ENCODE results near the gene SULT1B1.
"Not testable (repeated sequence)": the region's sequence is repeated elsewhere in the genome, so short reads cannot be mapped to it uniquely, and the experiment has no call there.

Gene SULT1B1

DNA sequence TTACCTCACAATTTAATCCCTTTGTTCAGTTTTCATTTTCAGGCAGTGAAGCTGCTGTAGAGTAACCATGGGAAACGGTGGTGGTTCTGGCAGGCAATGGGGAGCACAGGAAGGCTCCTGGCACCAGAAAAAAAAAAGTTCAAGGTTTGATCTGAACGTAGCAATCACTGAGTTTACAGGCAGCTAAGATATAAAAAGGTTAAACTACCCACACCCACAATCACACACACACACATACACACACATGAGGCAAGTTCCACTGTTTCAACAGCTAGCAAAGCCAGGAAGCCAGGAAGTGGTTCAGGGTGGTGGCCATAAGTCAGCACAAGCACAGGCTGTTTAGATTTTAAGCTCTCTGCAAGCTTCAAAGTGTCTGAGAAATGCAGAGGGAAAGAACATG is at the start of gene SULT1B1:
Gene SULT1B1 (minus strand): TSS at position 166 of the 400 bp plus-strand sequence. CDS start 5,403 bp downstream, outside the sequence.
- DNase-seq (ENCODE audit: low spot score) = no peak

DNA sequence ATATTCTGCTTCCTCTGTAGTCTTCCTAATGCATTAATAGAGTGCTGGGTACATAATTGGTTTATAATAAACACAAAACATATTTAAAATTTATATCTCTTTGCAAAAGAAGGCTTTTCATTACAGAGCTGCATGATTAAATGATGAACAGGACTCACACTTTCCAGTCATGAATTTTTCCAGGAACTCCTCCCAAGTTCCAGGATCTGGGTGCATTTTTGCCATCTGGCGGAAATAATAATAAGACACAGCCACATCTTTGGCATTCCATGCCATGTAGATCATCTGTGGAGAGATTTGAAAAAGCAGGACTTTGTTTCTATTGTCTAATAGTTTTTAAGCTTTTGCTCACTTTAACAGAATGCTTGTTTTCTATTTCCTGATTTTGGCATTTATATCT is 40.2 kb upstream of the SULT1B1 start:
- DNase-seq (ENCODE audit: low spot score) = no peak

DNA sequence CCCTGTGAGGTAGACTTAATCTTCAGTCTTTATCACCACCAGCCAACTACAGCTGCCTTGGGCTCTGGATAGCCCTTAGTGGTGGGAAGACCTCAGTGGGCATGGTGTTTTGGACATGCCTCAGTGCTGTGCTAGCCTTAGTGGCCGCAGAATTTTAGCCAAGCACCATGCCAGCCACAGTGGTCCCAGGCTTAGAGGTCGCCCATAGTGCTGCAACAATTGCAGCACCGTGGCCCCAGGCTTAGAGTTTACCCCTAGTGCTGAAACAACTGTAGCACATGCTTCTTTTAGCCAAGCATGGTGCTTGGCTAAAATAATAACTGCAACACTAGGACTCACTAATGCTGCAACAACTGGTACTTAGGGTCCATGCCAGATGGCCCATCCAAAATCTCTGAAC is 38.9 kb upstream of the SULT1B1 start:
- no peak for DNase-seq (ENCODE audit: low spot score)

DNA sequence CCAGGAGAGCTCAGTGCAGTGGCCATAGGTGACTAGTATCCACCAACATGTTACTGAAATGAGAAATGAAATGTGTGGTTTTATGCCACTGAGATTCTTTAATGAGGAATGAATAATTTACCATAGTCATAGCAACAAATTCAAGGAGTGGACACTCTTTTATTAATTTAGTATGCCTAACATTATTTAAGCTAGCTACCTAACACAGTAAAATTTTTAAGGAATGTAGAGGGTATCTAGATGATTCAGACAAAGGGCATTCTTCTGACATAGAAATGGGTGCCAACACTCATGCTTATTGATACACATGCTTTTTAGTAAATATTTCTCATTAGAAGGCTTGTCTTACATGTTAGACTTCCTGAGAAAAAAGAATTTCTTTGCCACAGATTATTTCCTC is 33.3 kb upstream of the SULT1B1 start:
- DNase-seq (ENCODE audit: low spot score) = no peak

GRCh38 chr4:69787879-69788278 is 27.5 kb upstream of the SULT1B1 start:
- DNase-seq (ENCODE audit: low spot score) = peak; percentile 28

- DNase-seq (ENCODE audit: low spot score) = no peak
Measured at GRCh38 chr4:69786547-69786946, 26.1 kb upstream of the SULT1B1 start.

DNA sequence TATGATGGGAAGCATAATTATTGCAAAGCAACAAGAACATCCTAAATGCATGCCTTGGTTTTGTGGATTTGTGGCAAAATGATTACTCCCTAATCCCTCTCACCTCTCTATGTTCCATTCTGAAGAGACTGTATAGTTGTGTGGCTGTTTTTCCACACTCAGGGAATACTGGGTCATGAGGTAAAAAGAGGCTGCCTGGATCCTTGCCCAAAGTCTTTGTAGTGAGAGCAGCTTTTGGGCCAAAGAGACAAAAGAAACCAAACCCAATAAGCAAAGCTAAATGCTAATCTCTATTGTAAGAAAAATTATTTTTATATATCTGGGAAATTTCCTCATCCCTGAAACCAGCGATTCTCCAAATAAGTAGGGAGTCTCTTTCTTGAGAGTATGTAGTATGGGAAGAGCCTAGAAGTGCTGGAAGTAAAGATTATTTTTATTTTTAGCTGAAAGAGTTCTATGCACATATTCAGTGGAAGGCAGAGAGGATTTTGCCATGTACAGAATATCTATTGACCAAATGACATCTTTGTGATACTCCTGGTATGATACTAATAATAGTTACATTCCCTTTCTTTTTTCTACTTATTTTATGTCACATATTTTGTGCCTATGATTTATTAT is 24.9 kb upstream of the SULT1B1 start:
- DNase-seq (ENCODE audit: low spot score) = no peak

DNA sequence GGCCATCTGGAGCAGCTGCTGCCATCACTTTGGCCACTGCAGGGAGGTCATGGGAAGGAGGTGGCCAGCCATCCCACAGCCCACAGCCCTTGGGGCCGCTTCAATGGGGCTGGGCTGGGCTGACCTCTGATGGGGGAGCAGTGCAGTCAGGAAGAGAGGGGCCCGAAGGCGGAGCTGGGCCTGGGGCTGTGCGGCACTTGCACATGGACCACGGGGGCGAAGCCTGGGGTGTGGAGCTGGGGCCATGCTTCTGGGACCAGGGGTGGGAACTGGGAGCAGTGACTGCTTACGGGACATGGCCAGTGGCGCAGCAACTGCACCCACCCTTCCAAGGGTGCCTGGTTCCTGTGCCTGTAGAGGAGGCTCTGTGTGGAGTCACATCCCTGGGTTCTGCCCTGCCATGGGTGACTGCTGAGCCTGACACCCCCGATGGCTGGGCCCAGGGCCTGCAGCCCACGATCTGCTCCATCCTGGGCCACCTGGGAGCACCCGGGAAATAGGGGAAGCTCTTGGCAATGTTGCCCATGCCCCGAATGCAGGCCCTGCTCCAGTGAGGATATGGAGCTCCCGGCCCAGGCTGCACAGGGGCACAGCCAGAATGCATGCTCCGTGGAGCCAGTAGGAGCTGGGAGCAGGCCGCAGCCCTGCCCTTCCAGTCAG is 22.4 kb upstream of the SULT1B1 start:
- no peak for DNase-seq (ENCODE audit: low spot score)

GRCh38 chr4:69781458-69782418 is 21.3 kb upstream of the SULT1B1 start:
- DNase-seq (ENCODE audit: low spot score) = no peak

- no peak for DNase-seq (ENCODE audit: low spot score)
Measured at GRCh38 chr4:69780141-69780540, 19.7 kb upstream of the SULT1B1 start.

DNA sequence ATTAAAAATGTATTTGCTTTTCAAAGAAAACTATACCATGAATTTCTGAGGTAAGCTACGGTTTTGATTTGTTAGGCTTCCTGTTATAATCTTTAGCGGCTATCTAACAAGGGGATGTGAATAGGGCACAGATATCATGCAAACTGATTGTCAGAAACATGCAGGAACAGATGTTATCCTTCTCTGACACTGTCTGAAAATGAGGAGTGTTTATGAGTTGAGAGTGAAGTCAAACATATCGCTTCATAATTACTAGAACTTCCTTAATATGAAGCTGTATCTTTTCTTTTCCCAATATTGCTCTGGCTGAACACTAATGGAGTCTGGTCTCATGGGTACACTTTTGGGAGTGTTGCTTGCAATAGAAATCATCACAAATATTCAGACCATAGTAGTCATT is 16.3 kb upstream of the SULT1B1 start:
- DNase-seq (ENCODE audit: low spot score) = no peak

DNA sequence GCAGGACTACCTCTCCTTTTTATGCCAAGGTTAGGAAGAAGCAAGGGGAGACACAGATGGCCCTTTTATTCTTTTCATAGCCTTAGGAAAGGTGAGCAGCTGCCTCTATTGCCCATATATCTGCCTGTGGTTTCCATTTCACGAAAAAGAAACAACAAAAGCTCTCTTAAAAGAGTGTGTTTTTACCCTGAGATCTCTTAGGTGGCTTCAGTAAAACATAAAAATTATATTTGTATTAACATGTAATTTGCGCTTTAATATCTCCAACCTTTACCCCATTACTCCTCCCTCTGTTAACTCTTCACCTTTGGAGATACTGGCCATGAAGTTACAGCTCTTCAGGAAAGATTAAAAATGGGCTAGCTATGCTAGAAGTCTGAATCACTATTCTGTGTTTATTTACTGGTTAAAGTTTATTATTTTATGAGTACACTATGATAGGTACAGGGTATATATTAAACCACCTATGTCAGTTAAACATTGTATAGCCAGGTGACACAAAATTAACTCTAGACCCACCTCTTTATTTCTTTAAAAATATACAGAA is 15.0 kb upstream of the SULT1B1 start:
- no peak for DNase-seq (ENCODE audit: low spot score)

DNA sequence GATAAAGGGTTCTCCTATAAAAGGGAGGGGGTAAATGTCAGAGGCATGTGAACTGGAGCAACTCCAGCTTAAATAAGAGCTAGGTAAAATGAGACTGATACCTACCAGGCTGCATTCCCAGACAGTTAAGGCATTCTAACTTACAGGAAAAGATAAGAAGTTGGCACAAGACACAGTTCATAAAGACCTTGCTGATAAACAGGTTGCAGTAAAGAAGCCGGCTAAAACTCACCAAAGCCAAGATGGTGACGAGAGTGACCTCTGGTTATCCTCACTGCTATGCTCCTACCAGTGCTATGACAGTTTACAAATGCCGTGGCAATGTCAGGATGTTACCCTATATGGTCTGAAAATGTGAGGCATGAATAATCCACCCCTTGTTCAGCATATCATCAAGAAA is 13.1 kb upstream of the SULT1B1 start:
- DNase-seq (ENCODE audit: low spot score) = no peak

- not testable (repeated sequence) for DNase-seq (ENCODE audit: low spot score)
Measured at GRCh38 chr4:69768554-69768953, 8.1 kb upstream of the SULT1B1 start.

- no peak for DNase-seq (ENCODE audit: low spot score)
Measured at GRCh38 chr4:69765751-69766150, 5.3 kb upstream of the SULT1B1 start.

DNA sequence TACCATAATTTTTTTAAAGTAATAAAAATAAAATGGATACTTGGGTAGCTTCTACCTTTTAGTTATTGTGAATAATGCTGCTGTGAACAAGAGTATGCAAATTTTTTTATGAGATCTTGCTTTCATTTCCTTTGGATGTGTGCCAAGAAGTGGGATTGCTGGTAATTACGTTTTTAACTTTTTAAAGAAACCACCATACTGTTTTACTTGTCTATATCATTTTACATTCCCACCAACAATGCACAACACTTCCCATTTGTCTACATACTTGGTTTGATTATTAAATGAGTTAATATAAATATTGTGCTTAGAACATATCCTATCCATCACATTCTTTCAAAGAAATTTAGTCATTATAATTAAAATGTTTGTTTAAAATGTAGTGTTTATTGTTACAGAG is 3.9 kb upstream of the SULT1B1 start:
- no peak for DNase-seq (ENCODE audit: low spot score)

DNA sequence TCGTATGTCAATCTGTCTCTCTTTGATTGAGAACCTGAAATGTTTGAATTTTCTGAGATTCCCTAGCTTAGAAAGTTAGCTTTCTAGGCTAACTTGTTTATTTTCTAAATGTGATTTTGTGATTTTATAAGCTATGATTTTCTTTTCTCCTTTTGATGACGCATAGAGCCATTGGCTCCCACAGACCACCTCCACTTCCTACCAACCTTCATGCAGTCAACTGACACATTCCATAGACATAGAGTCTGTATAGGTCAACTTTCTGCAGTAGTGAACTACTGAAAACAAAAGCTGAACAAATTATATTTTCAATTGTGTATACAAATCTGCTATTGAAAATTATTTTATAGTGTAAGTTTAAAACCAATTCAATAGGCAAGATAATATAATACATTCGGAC is 2.8 kb upstream of the SULT1B1 start:
- no peak for DNase-seq (ENCODE audit: low spot score)

GRCh38 chr4:69759189-69759604 is 1.2 kb downstream of the SULT1B1 start:
- DNase-seq (ENCODE audit: low spot score) = no peak

GRCh38 chr4:69757464-69757863 is 3.0 kb downstream of the SULT1B1 start:
- DNase-seq (ENCODE audit: low spot score) = no peak

GRCh38 chr4:69754926-69755580 is 5.4 kb downstream of the SULT1B1 start:
- DNase-seq (ENCODE audit: low spot score) = no peak

DNA sequence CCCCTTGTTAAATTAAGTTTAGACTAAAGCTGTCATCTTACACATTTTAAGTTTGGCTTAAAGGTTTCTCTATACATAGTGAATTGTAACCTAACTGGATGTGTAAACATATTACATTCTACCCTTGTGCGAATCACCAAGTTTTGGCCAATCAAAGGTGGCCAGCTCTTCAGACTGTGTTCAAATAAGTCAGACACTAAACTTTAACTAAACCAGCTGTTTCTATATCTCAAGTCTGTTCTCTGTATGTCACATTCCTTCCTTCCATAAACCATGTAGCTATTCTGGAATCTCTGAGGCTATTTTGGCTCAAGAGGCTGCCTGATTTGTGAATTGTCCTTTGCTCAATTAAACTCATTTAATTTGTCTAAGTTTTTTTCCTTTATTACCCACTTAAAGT is 6.7 kb downstream of the SULT1B1 start:
- peak; percentile 1 for DNase-seq (ENCODE audit: low spot score)

GRCh38 chr4:69750346-69750745 is 10.1 kb downstream of the SULT1B1 start:
- no peak for DNase-seq (ENCODE audit: low spot score)
